AG10803 (cell line): Measurements from ENCODE around the gene AGPAT3.
"Not testable (repeated sequence)": the region's sequence is repeated elsewhere in the genome, so short reads cannot be mapped to it uniquely, and the experiment has no call there.

Source experiments
- DNase-seq: peaks from one replicate; pipeline ENCODE4 v3.0.0; 2010; ENCODE audit warnings: low read depth
- H3K4me3 ChIP-seq: 2 replicates; pipeline ENCODE4 v1.5.1; 2011; ENCODE audit warnings: mild to moderate bottlenecking, low read length, control low read depth
- CTCF ChIP-seq: conservative IDR thresholded peaks from 2 replicates; pipeline ENCODE4 v1.5.1; 2011; ENCODE audit warnings: mild to moderate bottlenecking, low read length, control low read depth, inconsistent platforms

Gene AGPAT3

GRCh38 chr21:43894206-43894577 is 29.2 kb downstream of the AGPAT3 start:
- no peak overlapping the region for H3K4me3 ChIP-seq
- no peak for TF ChIP-seq CTCF
- no peak for DNase-seq

GRCh38 chr21:43895196-43895595 is 30.2 kb downstream of the AGPAT3 start:
- no peak overlapping the region for H3K4me3 ChIP-seq
- no peak for DNase-seq
- TF ChIP-seq CTCF, result no peak

GRCh38 chr21:43896696-43897299 is 31.8 kb downstream of the AGPAT3 start:
- DNase-seq, result not testable (repeated sequence)

GRCh38 chr21:43899307-43900077 is 34.5 kb downstream of the AGPAT3 start:
- no peak overlapping the region for H3K4me3 ChIP-seq
- DNase-seq, result no peak
- no peak for TF ChIP-seq CTCF

More at GRCh38 chr21:43896696-43897299, 31.8 kb downstream of the AGPAT3 start:
- not testable (repeated sequence) for H3K4me3 ChIP-seq

GRCh38 chr21:43900078-43900385 is 35.0 kb downstream of the AGPAT3 start:
- H3K4me3 ChIP-seq, result no peak overlapping the region
- TF ChIP-seq CTCF, result no peak
- DNase-seq, result no peak

GRCh38 chr21:43900690-43901089 is 35.7 kb downstream of the AGPAT3 start:
- TF ChIP-seq CTCF, result no peak
- no peak for DNase-seq
- no peak overlapping the region for H3K4me3 ChIP-seq

- no peak for TF ChIP-seq CTCF
- no peak overlapping the region for H3K4me3 ChIP-seq
- DNase-seq, result peak; percentile 25
These were observed 37.4 kb downstream of the AGPAT3 start for GRCh38 chr21:43902441-43902840.
